CD4-positive, alpha-beta T cell treated with Interleukin-2 at 100 ng/mL for 4 hours (primary cell): ENCODE results near the gene DUOX1.

Experiments used
- DNase-seq: peaks from one replicate; pipeline ENCODE4 v3.0.0-alpha.2; 2020; ENCODE audit warnings: low spot score

Gene DUOX1

GRCh38 chr15:45106002-45106790 lies 23.6 kb upstream of the DUOX1 start:
- DNase-seq: no peak

DNA sequence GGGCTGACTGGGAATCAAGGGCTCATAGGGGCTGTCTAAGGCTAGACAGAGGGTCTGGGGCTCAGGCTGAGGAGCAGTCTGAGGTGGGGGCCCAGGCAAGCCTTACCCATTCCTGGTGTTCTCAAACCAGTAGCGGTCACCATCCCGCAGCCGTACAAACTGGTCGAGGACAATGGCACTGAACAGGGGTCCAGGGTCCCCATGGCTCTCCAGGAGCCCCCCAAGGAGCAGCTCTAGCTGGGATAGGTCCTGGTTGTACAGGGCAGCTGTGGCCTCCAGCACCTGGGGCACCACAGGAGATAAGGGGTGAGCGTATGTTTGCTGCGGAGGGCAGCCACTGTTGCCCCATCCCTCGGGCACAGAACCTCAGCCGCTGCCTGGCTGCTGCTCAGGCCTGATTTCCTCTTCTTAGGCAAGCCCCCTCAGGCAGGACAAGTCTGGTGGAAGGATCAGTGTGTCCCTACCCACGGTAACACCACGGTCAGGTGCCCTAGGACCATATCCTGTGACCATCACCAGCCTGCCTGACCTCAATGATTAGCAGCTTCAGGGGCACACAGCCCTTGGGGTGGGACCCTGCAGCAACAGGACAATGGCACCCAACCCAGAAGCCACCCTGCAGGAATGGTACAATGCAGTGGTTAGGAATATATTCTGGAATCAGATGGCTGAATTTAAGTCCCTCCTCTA lies 21.7 kb upstream of the DUOX1 start:
- no peak for DNase-seq

DNA sequence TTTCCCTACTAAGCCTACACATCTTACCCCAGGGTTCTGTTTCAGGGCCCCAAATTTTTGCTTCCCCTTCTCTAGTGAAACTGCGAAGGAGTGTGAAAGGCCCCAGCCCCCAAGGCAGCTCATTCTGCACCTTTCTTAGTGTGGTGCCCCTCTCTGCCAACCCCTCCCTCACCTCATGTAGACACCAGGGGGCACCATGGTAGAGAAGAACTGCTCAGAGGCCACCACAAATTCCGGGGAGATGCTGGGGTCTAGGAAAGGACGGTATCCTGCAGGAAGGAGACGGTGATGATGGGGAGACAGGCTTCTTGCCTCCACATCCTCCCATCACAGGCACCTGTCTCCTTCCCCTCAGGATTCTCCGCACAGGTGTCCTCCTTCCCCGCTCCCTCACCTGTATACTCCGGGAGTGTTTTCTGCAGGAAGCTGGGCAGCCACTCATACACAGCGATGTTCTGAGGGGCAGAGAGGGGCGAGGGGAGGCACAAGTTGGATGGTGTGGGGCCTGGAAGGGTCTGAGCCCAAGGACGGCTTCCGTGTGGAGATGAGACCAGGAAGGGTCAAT lies 19.5 kb upstream of the DUOX1 start:
- DNase-seq: no peak

GRCh38 chr15:45111390-45112142 lies 18.2 kb upstream of the DUOX1 start:
- no peak for DNase-seq

GRCh38 chr15:45112143-45112590 lies 17.6 kb upstream of the DUOX1 start:
- DNase-seq: no peak

DNA sequence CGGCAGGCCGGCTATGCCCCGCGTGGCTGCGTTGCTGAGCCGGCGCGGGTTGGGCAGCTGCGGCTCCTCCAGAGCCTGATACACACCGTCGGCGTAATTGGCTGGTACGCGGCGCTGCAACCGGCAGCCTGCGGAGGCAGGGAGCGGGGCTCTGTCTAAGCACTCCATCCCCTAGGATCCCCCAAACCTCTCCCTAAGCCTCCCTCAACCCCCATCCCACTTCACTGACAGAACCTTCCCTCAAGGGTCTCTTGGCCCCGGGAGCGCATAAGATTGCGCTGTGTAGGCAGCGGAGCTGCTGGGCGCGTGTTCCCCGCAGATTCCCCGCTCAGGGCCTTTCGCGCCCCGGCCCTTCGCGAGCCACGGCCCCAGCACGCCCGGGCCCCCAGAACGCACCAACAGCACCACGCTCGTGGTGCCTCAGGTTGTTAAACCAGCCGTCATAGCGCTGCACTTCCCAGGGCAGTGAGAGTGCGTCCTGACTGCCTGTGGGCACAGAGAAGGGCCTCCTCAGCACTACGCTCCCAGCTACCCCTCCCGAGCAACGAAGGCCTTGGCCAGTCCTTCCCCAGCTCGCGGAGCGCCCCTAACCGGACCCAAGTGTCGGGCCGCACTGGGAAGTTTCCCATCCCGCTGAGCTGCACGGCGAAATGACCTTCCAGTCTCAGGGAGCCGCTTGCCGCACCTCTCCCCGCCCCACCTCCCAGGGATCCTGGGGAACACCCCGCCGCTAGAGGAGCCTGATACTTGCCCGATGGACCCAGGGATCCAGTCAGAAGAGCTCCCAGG lies 17.0 kb upstream of the DUOX1 start:
- DNase-seq: no peak

DNA sequence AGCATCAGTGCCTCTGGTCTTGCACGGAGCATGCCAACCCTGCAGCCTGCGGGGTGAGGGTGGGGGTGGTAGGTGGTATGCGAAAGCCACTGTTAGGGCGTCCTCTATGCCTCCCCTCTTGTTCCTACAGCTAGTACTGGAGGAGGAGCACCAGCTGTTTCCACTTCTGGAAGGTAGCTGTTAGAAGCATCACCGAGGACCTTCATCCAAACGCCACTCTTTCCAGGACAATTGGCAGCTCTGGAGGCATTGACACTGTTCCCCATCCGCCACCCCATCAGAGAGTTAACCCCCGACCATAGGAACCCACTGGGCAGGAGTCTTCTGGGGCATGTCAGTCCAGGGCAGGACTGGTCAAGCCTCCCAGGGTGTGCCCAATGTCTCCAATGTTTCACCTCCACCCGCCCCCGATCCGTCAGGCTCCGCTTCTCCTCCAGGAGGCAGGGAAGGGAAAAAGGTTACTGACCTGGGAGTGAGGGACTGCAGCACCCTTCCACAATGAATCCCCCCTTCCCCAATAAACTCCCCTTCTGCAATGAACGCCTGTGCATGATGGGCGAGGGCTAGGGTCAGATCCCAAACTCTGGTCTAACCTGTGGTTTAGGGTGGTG lies 16.3 kb upstream of the DUOX1 start:
- no peak for DNase-seq

- no peak for DNase-seq
Measured at GRCh38 chr15:45114076-45114750, 15.6 kb upstream of the DUOX1 start, which contains the start of the genes DUOX2 and DUOXA2. TSS of gene DUOX2 (minus strand) at chr15:45114172. CDS start at chr15:45113411, 761 bp downstream. TSS of gene DUOXA2 (plus strand) at chr15:45114326. CDS start at chr15:45114606, 280 bp downstream.

- DNase-seq: no peak
Measured at GRCh38 chr15:45114751-45115085, 15.1 kb upstream of the DUOX1 start.

DNA sequence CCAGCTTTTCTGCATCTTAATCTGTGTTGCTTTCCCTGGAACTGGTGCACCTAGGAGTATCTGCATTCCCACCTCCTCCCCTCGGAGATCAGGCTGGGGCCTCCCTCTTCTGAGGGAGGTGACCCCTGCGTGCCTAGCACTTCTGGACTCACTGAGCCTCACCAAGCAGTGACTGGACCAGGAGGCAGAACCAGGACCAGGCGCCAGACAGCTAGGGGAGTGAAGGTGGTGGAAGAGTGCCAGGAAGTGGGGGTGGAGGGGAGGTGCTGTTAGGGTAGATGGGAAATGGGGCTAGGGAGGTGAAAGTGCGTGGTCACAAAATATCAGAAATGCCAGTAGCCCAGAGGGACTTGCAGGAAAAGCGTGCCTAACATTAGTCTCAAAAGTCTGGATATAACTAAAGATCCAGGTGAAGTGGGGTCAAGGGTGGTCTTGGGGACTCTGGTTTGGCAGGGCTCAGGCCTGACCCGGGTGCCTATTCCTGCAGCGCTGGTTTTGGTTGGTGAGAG lies 14.4 kb upstream of the DUOX1 start:
- no peak for DNase-seq

GRCh38 chr15:45116006-45116481 lies 13.8 kb upstream of the DUOX1 start:
- no peak for DNase-seq

- no peak for DNase-seq
Measured at GRCh38 chr15:45116482-45117307, 13.1 kb upstream of the DUOX1 start.

DNA sequence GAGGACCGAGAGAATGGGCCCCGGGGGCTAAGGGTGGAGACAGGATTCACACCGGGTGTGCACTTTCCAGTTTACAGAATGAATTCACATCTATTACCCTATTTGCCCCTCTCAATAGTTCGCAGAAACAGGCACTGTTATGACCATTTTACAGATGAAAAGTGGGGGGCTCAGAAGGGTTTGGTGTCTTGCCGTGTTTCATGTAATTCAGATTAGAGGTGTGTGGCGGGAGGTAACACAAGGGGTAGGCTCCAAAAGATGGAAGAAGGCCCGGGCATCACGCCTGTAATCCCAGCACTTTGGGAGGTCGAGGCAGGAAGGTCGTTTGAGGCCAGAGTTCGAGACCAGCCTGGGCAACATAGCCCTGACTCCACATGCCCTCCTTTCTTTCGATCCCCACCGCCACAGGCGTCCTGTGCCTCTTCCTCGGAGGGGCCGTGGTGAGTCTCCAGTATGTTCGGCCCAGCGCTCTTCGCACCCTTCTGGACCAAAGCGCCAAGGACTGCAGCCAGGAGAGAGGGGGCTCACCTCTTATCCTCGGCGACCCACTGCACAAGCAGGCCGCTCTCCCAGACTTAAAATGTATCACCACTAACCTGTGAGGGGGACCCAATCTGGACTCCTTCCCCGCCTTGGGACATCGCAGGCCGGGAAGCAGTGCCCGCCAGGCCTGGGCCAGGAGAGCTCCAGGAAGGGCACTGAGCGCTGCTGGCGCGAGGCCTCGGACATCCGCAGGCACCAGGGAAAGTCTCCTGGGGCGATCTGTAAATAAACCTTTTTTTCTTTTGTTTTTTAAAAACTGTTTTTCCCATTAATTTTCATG lies 12.3 kb upstream of the DUOX1 start:
- DNase-seq: no peak

GRCh38 chr15:45118131-45118588 lies 11.6 kb upstream of the DUOX1 start:
- peak; percentile 84 for DNase-seq

DNA sequence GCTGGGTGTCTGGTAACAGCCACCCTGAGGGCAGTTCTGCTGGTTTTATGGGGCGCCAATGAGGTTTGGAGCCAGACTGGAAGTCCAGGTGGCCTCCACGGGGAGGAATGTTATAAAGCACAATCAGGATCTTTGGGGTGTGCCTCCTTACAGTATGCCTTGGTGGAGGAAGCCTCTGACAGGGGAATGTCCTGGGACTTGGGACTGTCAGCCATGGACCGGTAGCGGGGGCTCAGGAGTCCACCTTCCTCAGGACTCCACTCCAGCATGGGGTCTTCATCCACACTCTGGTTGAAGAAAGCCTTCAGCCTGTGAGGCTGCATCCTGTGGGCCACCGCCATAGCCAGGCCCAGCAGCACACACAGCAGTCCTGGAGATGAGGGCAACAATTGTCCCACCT lies 10.8 kb upstream of the DUOX1 start:
- no peak for DNase-seq

- no peak for DNase-seq
Measured at GRCh38 chr15:45120081-45120972, 9.5 kb upstream of the DUOX1 start.

DNA sequence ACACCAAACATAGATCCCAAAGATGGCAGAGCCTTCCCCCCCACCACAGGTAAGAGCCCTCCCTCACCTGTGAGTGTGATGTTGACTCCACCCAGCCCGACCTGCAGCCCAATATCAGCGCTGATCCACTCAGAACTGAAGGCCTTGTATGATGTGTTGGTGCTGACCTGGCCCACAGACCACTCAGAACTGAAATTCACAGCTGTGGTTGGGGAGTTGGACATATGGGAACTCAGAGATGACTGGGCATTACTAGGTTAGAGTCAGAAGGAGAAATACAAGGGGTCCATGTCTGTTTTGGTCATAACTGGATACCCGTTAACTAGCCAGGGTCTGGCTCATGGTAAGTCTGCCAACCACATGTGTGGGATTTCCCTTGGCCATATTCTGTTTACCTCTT lies 8.8 kb upstream of the DUOX1 start:
- no peak for DNase-seq
